ENCODE results near the gene EIF3B. TPM values are rescaled to one million over a fixed set of nuclear protein-coding genes. Genes with fewer than 3 reads are reported as not detected.

Gene EIF3B
- polyA plus RNA-seq, 1 donor, result 120 TPM

Other genes with a start within 250 kb of the EIF3B start
- gene MAD1L1, start 121.9 kb upstream of the EIF3B start, polyA plus RNA-seq, result 15.1 TPM
- gene MRM2, start 112.6 kb upstream of the EIF3B start, polyA plus RNA-seq, result 27.6 TPM
- 25.6 TPM for gene NUDT1, start 112.6 kb upstream of the EIF3B start, polyA plus RNA-seq
- 50.8 TPM for gene SNX8, start 40.4 kb upstream of the EIF3B start, polyA plus RNA-seq
- gene CHST12, start 48.8 kb downstream of the EIF3B start, polyA plus RNA-seq, result 10.9 TPM
- not detected for gene GRIFIN, start 121.6 kb downstream of the EIF3B start, polyA plus RNA-seq
- 27.3 TPM for gene LFNG, start 164.9 kb downstream of the EIF3B start, polyA plus RNA-seq
- gene BRAT1, start 200.7 kb downstream of the EIF3B start, polyA plus RNA-seq, result 27.1 TPM
- 15.3 TPM for gene IQCE, start 204.2 kb downstream of the EIF3B start, polyA plus RNA-seq

Data from large intestine (tissue), 1 donor.